HepG2 (cell line): ENCODE data around the gene LRRN2. TPM values are rescaled to one million over a fixed set of nuclear protein-coding genes. Genes with fewer than 3 reads are reported as not detected.

ENCODE experiments used
- ATAC-seq: fragments of 200-7000 bp; cut with Tn5 transposase; 3 replicates; pipeline ENCODE4 v1.9.1; 2020; ENCODE audit warnings: mild to moderate bottlenecking, moderate library complexity
- BruUV-seq: library from RNA; stranded (reverse); fragments of 400-500 nt; replicated peaks from 2 replicates; lab custom pipeline; 2021; lab: Mats Ljungman, UMichigan
- CTCF ChIA-PET: fragments of 300-600 bp; formaldehyde crosslinking; extraction: SDS; loops from one replicate; lab custom pipeline; 2021; ENCODE audit warnings: low total read pairs, inconsistent platforms, low intra/inter-chr PET ratio; lab: Yijun Ruan, JAX
- POLR2A ChIA-PET: fragments of 350-600 bp; sonication (Branson Sonifier 250); formaldehyde crosslinking; loops from one replicate; lab custom pipeline; 2020; ENCODE audit warnings: antibody characterized with exemption, inconsistent platforms; lab: Yijun Ruan, JAX
- DNase-seq: peaks from one replicate; pipeline ENCODE4 v3.0.0-alpha.2; 2015; ENCODE audit warnings: low spot score
- FAIRE-seq: peaks from 3 replicates; lab custom pipeline; 2011; peaks lifted over from hg19 to GRCh38; lab: Jason Lieb, UNC
- H2AFZ ChIP-seq: one replicate; pipeline ENCODE4 v1.6.1; 2011; ENCODE audit warnings: low read length, inconsistent platforms
- H3K27ac ChIP-seq: fragments of 300-600 bp; 3 replicates; pipeline ENCODE4 v1.8.0; 2011; ENCODE audit warnings: mixed run types, mild to moderate bottlenecking, mixed read lengths, low read length, inconsistent platforms; ENCODE audit not compliant: insufficient read depth; ENCODE audit errors: extremely low read length
- H3K27me3 ChIP-seq, 2 experiments: fragments of 200-600 bp in 1 of 2; 2 replicates in 1 of 2; 3 replicates in 1 of 2; pipeline versions ENCODE4 v1.6.0 to v1.8.0; 2011; ENCODE audit warnings: low read length in 2 of 2, mild to moderate bottlenecking in 2 of 2, moderate library complexity in 2 of 2, inconsistent platforms in 1 of 2; ENCODE audit not compliant: insufficient read depth in 2 of 2, control insufficient read depth in 1 of 2
- H3K36me3 ChIP-seq, 2 experiments: fragments of 200-600 bp in 1 of 2; replicated peaks in 1 of 2; 2 replicates in 1 of 2; 3 replicates in 1 of 2; pipeline versions ENCODE4 v1.5.1 to v1.8.0; 2011; ENCODE audit warnings: low read length in 2 of 2, inconsistent platforms in 1 of 2; ENCODE audit not compliant: insufficient read depth in 2 of 2, control insufficient read depth in 1 of 2
- H3K4me1 ChIP-seq: 2 replicates; pipeline ENCODE4 v1.5.1; 2012; ENCODE audit warnings: low read length, inconsistent platforms; ENCODE audit not compliant: insufficient read depth
- H3K4me2 ChIP-seq: 2 replicates; pipeline ENCODE4 v1.6.0; 2011; ENCODE audit warnings: low read depth, low read length, inconsistent platforms
- H3K4me3 ChIP-seq, 3 experiments: fragments of 200-600 bp in 1 of 3; sonication (generic), shearing (Covaris generic) in 1 of 3; replicated peaks in 1 of 3; 2 replicates each; pipeline ENCODE4 v1.5.1; 2011 to 2016; ENCODE audit warnings: low read length in 3 of 3, inconsistent platforms in 2 of 3, low read depth in 2 of 3, mild to moderate bottlenecking in 2 of 3, control low read depth in 1 of 3, mixed read lengths in 1 of 3; ENCODE audit not compliant: insufficient read depth in 1 of 3
- H3K79me2 ChIP-seq: one replicate; pipeline ENCODE4 v1.6.1; 2011; ENCODE audit warnings: low read length, inconsistent platforms; ENCODE audit not compliant: insufficient read depth
- H3K9ac ChIP-seq: 2 replicates; pipeline ENCODE4 v1.6.0; 2011; ENCODE audit warnings: mild to moderate bottlenecking, low read depth, low read length, inconsistent platforms; ENCODE audit not compliant: insufficient read depth
- H3K9me3 ChIP-seq: 2 replicates; pipeline ENCODE4 v1.5.1; 2012; ENCODE audit warnings: mild to moderate bottlenecking, low read length
- H4K20me1 ChIP-seq: 2 replicates; pipeline ENCODE4 v1.6.0; 2011; ENCODE audit warnings: inconsistent platforms, mild to moderate bottlenecking, low read length, moderate library complexity; ENCODE audit not compliant: insufficient read depth
- HNF4A ChIP-seq: sonication (generic); formaldehyde crosslinking; IDR thresholded peaks from 2 replicates; pipeline ENCODE4 v1.4.0; 2020; ENCODE audit warnings: missing genetic modification reagents
- HNF4G ChIP-seq, 2 experiments: sonication (generic) in 1 of 2; formaldehyde crosslinking in 1 of 2; IDR thresholded peaks; 2 replicates each; pipeline versions ENCODE4 v1.4.0 to v1.6.1; 2011 to 2020; ENCODE audit warnings: borderline replicate concordance in 2 of 2, low read depth in 2 of 2, mild to moderate bottlenecking in 2 of 2, low read length in 1 of 2, missing genetic modification reagents in 1 of 2, moderate library complexity in 1 of 2
- MTF2 ChIP-seq: sonication (generic); formaldehyde crosslinking; IDR thresholded peaks from 2 replicates; pipeline ENCODE4 v1.5.0; 2020; ENCODE audit warnings: missing genetic modification reagents, borderline replicate concordance
- NPAS2 ChIP-seq: sonication (generic); formaldehyde crosslinking; IDR thresholded peaks from 2 replicates; pipeline ENCODE4 v1.8.0; 2022; ENCODE audit warnings: mild to moderate bottlenecking, missing genetic modification reagents, borderline replicate concordance
- PCBP1 ChIP-seq: fragments of 200-400 bp; formaldehyde crosslinking; IDR thresholded peaks from 2 replicates; pipeline ENCODE4 v1.6.1; 2017; ENCODE audit warnings: mild to moderate bottlenecking, low read depth, low read length, borderline replicate concordance
- PLRG1 ChIP-seq: fragments of 450-650 bp; conservative IDR thresholded peaks from 2 replicates; pipeline ENCODE4 v1.6.1; 2016
- REL ChIP-seq: sonication (generic); formaldehyde crosslinking; conservative IDR thresholded peaks from 2 replicates; pipeline ENCODE4 v1.8.0; 2022; ENCODE audit warnings: mild to moderate bottlenecking, missing genetic modification reagents, moderate library complexity
- SOX6 ChIP-seq, 2 experiments: fragments of 450-650 bp in 1 of 2; sonication (generic) in 1 of 2; formaldehyde crosslinking in 1 of 2; IDR thresholded peaks; 2 replicates each; pipeline versions ENCODE4 v1.4.0 to v1.6.1; 2017 to 2020; ENCODE audit warnings: antibody characterized with exemption in 1 of 2, mild to moderate bottlenecking in 1 of 2, missing genetic modification reagents in 1 of 2
- TOE1 ChIP-seq: sonication (generic); formaldehyde crosslinking; IDR thresholded peaks from 2 replicates; pipeline ENCODE4 v1.4.0; 2020; ENCODE audit warnings: mild to moderate bottlenecking, missing genetic modification reagents
- ZFP36L1 ChIP-seq: sonication (generic); formaldehyde crosslinking; IDR thresholded peaks from 2 replicates; pipeline ENCODE4 v1.8.0; 2022; ENCODE audit warnings: mild to moderate bottlenecking, missing genetic modification reagents, moderate library complexity
- ZNF256 ChIP-seq: sonication (generic); formaldehyde crosslinking; conservative IDR thresholded peaks from 2 replicates; pipeline ENCODE4 v1.4.0; 2020; ENCODE audit warnings: missing genetic modification reagents
- ZNF33B ChIP-seq: sonication (generic); formaldehyde crosslinking; IDR thresholded peaks from 2 replicates; pipeline ENCODE4 v1.5.1; 2020; ENCODE audit warnings: mild to moderate bottlenecking, missing genetic modification reagents
- ZNF44 ChIP-seq: sonication (generic); formaldehyde crosslinking; IDR thresholded peaks from 2 replicates; pipeline ENCODE4 v1.5.1; 2020; ENCODE audit warnings: mild to moderate bottlenecking, missing genetic modification reagents
- ZNF572 ChIP-seq: sonication (generic); formaldehyde crosslinking; IDR thresholded peaks from 2 replicates; pipeline ENCODE4 v1.5.1; 2020; ENCODE audit warnings: mild to moderate bottlenecking, missing genetic modification reagents
- ZNF780A ChIP-seq: sonication (generic); formaldehyde crosslinking; IDR thresholded peaks from 2 replicates; pipeline ENCODE4 v1.8.0; 2022; ENCODE audit warnings: mild to moderate bottlenecking, missing genetic modification reagents, moderate library complexity
- ZSCAN22 ChIP-seq: sonication (generic); formaldehyde crosslinking; IDR thresholded peaks from 2 replicates; pipeline ENCODE4 v1.4.0; 2020; ENCODE audit warnings: mild to moderate bottlenecking, missing genetic modification reagents
- ZZZ3 ChIP-seq: sonication (generic); formaldehyde crosslinking; IDR thresholded peaks from 2 replicates; pipeline ENCODE4 v1.4.0; 2020; ENCODE audit warnings: missing genetic modification reagents, mild to moderate bottlenecking, borderline replicate concordance
- in situ Hi-C: cut with HindIII; loops from 2 replicates; pipeline ENCODE4 v1.10.0; 2017; ENCODE audit warnings: low pct_unique_long_range_greater_than_20kb; ENCODE audit not compliant: extremely low pct_ligation_motif_present
- intact Hi-C: fragments of 100-400 bp; cut with micrococcal nuclease; formaldehyde crosslinking; loops from one replicate; pipeline ENCODE4 v1.10.0; 2022; ENCODE audit not compliant: unreplicated experiment
- polyA plus RNA-seq, 8 experiments: library from polyadenylated mRNA; depleted of rRNA in 3 of 8; stranded (reverse) in 7 of 8; unstranded in 1 of 8; fragments of >200 nt; fragmentation: Illumina TruSeq in 4 of 8; extraction: Trizol in 4 of 8; gene quantifications; 2 replicates each; pipeline versions ENCODE4 v1.2.1 to v1.2.3, GENCODE V29; 2011 to 2016; ENCODE audit warnings: low read depth in 4 of 8, missing spikeins in 1 of 8, mixed read lengths in 1 of 8; ENCODE audit not compliant: insufficient read depth in 1 of 8
- total RNA-seq, 5 experiments: library from RNA; depleted of rRNA; stranded (reverse); fragments of >200 nt; fragmentation: Illumina TruSeq; extraction: Trizol; gene quantifications; 2 replicates each; pipeline ENCODE4 v1.2.3, GENCODE V29; 2016; ENCODE audit warnings: low read depth in 1 of 5
- TF ChIP-seq, protein P1 (sequence below): sonication (generic); formaldehyde crosslinking; IDR thresholded peaks from 2 replicates; pipeline ENCODE4 v1.5.0; 2020; ENCODE audit warnings: missing genetic modification reagents
- TF ChIP-seq, protein P2 (sequence below): sonication (generic); formaldehyde crosslinking; IDR thresholded peaks from 2 replicates; pipeline ENCODE4 v1.8.0; 2022; ENCODE audit warnings: mild to moderate bottlenecking, missing genetic modification reagents, moderate library complexity

Gene LRRN2
- total and polyA plus RNA-seq, 2 of the 13 experiments (the other 11 are each of a cell fraction or from before 2014, with no cell fraction given) = not detected

- intact Hi-C loops (no loop called here), in situ Hi-C loops (no loop called here)
- no peak overlapping the region for H3K4me3 ChIP-seq
- peaks cover 27% of the 10 kb centered on the region for H3K4me1 ChIP-seq
- peak; percentile 18 for FAIRE-seq
- H3K36me3 ChIP-seq = no peaks in the 10 kb centered on the region
- ChIA-PET POLR2A (no interaction called here), CTCF (no interaction called here)
- TF ChIP-seq ZZZ3 (no peak), HNF4A (CRISPR knock-in tag) (peak; percentile 60), SOX6 (IDR thresholded peaks at IDR 0.05) (no peak), SOX6 (CRISPR knock-in tag; IDR thresholded peaks at IDR 0.05) (0 out of 2 replicates have a peak, but pooled peaks have one; percentile 16), ZNF256 (CRISPR knock-in tag) (no peak), ZNF572 (CRISPR knock-in tag) (no peak), PCBP1 (no peak), ZFP36L1 (CRISPR knock-in tag) (no peak), PLRG1 (no peak), MTF2 (CRISPR knock-in tag) (no peak), TOE1 (no peak), HNF4G (IDR thresholded peaks at IDR 0.05; ENCODE audit: borderline replicate concordance, low read depth, low read length) (peak; percentile 29; the same call in 1 of the 2 replicates), HNF4G (CRISPR knock-in tag; IDR thresholded peaks at IDR 0.05; ENCODE audit: borderline replicate concordance, low read depth) (no peak), REL (no peak), ZSCAN22 (CRISPR knock-in tag) (0 out of 2 replicates have a peak, but pooled peaks have one; percentile 31), ZNF44 (CRISPR knock-in tag) (no peak), NPAS2 (CRISPR knock-in tag) (no peak), ZNF780A (CRISPR knock-in tag) (no peak), ZNF33B (CRISPR knock-in tag) (no peak)
- TF ChIP-seq, protein P1, sequence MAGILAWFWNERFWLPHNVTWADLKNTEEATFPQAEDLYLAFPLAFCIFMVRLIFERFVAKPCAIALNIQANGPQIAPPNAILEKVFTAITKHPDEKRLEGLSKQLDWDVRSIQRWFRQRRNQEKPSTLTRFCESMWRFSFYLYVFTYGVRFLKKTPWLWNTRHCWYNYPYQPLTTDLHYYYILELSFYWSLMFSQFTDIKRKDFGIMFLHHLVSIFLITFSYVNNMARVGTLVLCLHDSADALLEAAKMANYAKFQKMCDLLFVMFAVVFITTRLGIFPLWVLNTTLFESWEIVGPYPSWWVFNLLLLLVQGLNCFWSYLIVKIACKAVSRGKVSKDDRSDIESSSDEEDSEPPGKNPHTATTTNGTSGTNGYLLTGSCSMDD = no peak
- TF ChIP-seq, protein P2, sequence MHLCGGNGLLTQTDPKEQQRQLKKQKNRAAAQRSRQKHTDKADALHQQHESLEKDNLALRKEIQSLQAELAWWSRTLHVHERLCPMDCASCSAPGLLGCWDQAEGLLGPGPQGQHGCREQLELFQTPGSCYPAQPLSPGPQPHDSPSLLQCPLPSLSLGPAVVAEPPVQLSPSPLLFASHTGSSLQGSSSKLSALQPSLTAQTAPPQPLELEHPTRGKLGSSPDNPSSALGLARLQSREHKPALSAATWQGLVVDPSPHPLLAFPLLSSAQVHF (CRISPR knock-in tag) = no peak
- H3K4me2 ChIP-seq = no peak overlapping the region
- H3K9me3 ChIP-seq = no peaks in the 10 kb centered on the region
- no peaks in the 10 kb centered on the region; a peak in 3 of 5 replicates for H3K27me3 ChIP-seq
- DNase-seq = peak; percentile 20
- BruUV-seq = no TSS peak
- H3K79me2 ChIP-seq = no peaks in the 10 kb centered on the region
- H3K9ac ChIP-seq = no peak overlapping the region
- no peaks in the 10 kb centered on the region for H4K20me1 ChIP-seq
- no peak overlapping the region for H2AFZ ChIP-seq
- no peak overlapping the region for H3K27ac ChIP-seq
- peak; percentile 59 for ATAC-seq
Observed at GRCh38 chr1:204716660-204717059, 31.1 kb upstream of the LRRN2 start.
